ENCODE measurements around the gene C10orf62.

DNA sequence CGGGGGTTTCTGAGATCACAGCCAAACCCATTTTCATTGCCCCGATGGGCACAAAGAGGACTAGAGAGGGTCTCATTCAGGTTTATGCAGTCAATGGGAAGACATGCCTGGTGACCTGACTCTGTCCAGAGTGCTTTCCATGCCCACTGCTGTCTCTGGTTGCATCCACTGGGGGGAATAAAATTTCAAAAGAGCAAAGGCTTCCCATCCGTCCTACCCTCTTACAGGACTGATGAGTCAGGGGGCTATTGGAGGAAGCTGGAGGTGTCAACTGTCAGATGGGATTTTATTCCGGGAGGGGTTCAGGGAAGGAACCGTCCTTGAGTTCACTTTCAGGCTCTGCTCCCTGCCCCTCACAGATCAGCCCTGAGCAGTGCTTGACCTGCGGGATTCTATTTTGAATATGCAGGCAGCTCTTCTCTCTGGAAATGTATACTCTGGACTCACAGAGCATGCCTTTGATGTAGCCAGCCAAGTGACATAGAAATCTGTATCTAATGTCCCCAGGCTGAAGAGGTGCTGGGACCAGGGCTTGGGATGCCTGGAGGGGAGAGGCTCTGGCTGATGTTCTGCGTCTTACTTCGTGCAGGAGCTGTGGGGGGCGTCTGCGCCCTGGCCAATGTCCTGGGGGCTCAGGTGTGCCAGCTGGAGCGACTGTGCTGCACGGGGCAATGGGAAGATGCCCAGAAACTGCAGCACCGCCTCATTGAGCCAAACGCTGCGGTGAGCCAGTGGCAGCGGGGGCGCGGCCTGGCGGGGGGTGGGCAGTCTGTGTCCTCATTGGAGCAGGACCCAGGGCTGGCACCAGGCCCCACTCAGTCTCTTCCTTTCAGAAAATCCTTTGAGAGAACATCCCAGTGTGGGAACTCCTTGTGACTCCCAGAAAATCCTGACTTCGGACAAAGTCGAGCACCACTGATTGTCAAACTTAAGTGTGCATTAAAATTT, 12.0 kb downstream of the C10orf62 start:
- TF ChIP-seq, protein P1, sequence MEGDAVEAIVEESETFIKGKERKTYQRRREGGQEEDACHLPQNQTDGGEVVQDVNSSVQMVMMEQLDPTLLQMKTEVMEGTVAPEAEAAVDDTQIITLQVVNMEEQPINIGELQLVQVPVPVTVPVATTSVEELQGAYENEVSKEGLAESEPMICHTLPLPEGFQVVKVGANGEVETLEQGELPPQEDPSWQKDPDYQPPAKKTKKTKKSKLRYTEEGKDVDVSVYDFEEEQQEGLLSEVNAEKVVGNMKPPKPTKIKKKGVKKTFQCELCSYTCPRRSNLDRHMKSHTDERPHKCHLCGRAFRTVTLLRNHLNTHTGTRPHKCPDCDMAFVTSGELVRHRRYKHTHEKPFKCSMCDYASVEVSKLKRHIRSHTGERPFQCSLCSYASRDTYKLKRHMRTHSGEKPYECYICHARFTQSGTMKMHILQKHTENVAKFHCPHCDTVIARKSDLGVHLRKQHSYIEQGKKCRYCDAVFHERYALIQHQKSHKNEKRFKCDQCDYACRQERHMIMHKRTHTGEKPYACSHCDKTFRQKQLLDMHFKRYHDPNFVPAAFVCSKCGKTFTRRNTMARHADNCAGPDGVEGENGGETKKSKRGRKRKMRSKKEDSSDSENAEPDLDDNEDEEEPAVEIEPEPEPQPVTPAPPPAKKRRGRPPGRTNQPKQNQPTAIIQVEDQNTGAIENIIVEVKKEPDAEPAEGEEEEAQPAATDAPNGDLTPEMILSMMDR (optimal IDR thresholded peaks at IDR 0.05 in 1 of 3, IDR thresholded peaks at IDR 0.05 in 1 of 3, conservative IDR thresholded peaks at IDR 0.05 in 1 of 3; ENCODE audit: extremely low read depth in 1 of 3, insufficient read depth in 2 of 3, low read length in 3 of 3) = no peak
- TF ChIP-seq EZH2 (IDR thresholded peaks at IDR 0.05; ENCODE audit: low read length) = no peak

All from keratinocyte (primary cell).